Mucosa of gallbladder (tissue), 1 donor: ENCODE data around the gene CCL7. TPM values are rescaled to one million over a fixed set of nuclear protein-coding genes. Genes with fewer than 3 reads are reported as not detected.
"Not testable (repeated sequence)": the region's sequence is repeated elsewhere in the genome, so short reads cannot be mapped to it uniquely, and the experiment has no call there.

Experiments used
- DNase-seq: peaks from one replicate; pipeline ENCODE4 v3.0.0-alpha.2; 2020; ENCODE audit warnings: low spot score
- total RNA-seq: library from RNA; stranded (reverse); gene quantifications from one replicate; pipeline ENCODE4 v1.2.1, GENCODE V29; 2021
- donor health status: DM: no; HTN: no; CAD: no.

The CCL7 gene
- total RNA-seq = not detected

DNA sequence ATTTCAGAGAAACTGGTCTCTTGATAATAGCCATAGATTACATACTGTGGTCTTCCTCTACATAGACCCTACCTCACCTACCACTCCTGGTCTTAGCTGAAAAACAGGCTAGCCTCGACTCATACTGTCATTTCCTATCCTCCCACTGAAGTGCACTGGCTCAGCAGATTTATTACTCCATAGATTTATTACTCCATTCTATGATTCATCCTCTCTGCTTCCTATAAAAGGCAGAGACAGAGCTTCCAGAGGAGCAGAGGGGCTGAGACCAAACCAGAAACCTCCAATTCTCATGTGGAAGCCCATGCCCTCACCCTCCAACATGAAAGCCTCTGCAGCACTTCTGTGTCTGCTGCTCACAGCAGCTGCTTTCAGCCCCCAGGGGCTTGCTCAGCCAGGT is at the start of gene CCL7:
Gene CCL7 (plus strand): TSS at position 253 of the 400 bp plus-strand sequence. CDS start 70 bp downstream, at position 323.
- DNase-seq = no peak

DNA sequence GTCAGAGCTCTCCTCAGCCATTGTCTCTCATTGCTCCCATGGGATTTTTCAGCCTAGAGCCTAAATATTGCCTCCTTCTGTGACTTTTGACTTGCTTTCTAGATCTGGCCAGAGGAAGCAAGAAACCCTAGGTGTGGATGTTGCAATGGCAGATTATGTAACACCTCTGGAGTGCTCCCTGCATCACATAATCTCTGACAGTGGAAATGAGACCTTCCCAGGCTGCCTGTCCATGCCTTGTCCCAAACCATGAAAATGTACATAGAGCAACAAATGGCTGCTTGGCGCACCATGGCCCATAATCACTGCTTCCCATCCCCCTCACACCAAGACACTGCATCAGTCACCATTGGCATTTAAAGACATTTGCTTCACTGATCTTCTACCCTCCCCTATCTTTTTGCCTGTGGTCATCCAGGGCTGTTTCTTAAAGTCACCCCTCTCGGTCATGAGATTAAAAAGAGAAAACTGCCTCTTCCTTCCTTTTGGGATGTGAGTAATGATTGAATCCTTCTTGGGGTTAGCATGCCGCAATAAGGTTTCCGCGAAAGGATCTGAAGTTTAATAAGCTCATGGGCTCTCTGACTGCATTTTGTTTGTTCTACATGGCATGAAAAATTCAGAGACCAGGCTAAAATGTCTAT is 49.1 kb upstream of the CCL7 start:
- no peak for DNase-seq

DNA sequence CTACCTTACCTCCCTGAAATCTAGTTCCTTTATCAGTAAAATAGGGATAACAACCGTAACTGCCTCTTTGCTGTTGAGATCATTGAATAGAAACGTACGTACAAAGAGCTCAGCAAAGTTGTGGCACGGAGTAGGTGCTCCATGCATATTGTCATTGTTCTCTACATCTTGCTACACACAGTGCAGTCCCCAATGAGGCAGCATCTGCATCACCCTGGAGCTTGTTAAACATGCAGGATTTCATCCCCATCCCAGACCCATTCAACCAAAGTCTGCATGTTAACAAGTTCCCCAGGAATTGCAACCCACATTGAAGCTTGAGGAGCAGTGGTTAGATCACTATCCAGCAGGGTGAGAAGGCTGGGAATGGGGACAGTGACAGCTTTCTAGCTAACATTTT is 48.6 kb upstream of the CCL7 start:
- DNase-seq = no peak

DNA sequence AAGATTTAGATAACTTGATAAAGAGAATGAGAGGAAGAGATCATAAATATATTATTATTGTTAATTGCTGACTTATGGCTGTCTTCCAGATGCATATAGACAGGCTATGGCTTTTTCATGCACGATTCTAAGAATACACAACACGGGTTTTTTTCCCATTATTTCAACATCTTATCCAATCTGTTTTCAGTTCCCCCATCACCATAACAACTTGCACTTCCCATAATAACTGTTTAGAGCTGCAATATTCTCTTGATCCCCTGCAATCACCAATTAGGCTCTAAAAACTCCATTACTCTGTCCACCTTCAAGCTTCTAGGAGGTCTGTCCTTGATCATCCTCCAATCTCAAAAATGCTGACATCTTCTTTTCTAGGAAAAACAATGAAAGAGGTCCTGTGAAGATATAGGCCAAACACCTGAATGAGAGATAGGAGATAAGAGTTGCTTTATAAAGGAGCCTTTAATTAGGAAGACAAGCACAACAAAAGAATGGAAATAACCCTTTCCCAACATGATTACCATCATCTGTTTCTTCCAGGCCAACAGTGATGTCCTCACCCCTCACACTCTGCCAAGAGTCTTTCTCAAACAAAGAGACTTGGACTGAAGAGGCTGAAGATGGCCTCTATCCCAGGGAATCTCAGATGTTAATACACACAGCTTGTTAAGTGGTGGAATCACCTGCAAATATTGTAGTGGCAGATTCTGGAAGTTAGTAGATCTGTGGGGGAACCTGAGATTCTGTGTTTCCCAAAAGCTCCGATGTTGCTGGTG is 47.1 kb upstream of the CCL7 start:
- DNase-seq = no peak

DNA sequence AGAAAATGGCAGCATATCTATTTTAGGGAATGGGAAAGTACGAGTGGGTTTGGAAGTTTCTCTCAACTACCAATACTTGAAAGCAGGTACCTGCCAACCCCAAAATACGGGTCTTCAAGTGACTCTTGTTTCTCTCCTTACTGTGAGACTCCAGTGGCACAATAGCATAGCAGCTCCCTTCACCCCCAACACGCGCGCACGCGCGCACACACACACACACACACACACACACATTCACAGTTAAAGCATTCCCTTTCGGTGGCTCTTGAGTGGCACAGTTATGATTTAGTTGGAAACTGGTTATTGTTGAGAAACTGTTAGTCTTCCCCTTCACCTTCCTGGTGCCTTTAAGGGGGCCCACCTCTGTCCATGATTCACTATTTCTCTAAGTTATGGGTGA is 45.0 kb upstream of the CCL7 start:
- no peak for DNase-seq

DNA sequence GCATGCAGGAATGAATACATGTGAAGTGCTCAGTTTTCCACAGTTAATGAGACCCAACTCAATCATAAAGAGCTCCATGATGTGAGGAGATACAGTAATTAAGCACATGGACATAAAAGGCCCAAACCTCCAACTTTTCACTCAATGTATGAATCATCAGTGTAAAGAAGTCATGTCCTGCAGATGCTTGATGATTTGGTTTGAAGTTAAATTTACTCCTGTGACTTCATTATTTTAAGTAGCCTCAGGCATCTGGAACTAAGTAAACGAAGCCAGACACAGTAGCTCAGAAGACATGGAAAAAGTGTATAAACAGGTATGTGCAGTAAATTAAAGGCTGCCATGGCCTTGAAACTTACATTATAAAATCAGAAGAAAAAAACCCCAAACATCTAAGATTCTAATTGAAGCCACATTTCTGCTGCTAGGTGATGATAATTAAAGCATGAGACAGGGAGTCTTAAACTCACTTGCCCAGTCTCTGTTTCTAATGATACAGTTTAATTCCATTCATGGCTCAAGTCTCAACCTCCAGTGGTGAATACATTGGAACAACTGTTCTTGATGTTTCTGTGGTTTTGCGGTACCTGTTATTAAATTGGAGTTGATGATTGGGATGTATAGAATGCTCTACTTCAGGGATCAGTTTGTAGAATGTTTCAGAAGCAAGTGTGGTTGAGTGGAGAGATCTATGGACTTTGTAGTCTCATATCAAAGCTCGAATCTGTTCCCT is 43.8 kb upstream of the CCL7 start:
- DNase-seq = no peak

DNA sequence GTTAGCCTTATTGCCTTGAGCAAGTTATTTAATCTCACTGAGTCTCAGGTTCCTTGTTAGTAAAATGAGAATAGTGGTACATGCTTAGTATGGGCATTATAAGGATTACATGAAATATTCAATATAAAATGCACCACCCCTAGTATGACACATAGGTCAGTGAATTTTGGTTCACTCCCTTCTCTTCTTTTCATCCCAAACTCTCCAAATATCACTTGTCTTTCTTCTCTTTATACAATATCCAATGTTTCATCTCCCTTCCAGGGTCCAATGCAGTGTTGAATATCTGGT is 43.3 kb upstream of the CCL7 start:
- no peak for DNase-seq

DNA sequence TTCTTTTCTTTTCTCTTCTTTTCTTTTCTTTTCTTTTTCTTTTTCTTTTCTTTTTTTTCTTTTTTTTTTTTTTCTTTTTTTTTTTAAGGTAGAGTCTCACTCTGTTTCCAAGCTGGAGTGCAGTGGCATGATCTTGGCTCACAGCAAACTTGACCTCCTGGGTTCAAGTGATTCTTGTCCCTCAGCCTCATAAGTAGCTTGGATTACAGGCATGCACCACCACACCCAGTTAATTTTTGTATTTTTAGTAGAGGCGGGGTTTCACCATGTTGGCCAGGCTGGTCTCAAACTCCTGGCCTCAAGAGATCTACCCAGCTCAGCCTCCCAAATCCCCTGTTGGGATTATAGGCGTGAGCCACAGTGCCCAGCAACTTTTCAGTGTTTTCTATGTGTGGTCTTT is 42.7 kb upstream of the CCL7 start:
- not testable (repeated sequence) for DNase-seq

DNA sequence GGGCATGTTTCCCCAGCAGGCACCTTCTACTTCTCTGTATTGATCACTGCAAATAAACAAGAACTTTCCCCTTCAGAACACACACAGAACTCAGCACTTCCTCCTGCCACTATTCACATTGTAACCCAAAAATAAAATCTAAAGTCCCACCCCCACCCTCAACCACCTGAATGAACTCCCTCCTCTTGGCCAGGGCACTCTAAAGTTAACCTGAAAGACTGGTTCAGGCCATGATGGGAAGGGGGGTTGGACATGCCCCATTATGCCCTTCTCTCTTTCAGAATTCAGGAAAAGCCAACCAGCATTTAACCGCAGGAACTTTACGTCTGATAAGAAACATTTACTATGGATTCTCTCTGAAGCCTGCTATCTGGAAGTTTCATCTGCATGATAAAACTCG is 42.3 kb upstream of the CCL7 start:
- DNase-seq = no peak

DNA sequence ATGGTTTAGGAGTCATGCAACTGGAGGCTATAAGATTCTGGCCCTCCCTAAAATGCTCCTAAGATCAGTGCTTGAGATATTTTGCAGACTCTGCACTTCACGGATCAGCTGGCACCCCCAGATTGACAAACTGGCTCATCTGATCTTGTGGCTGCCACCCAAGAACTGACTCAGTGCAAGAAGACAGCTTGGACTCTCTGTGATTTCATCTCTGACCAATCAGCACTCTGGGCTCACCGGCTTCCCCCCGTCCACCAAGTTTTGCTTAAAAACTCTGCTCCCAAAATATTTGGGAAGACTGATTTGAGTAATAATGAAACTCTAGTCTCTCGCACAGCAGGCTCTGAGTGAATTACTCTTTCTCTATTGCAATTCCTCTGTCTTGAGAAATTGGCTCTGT is 41.2 kb upstream of the CCL7 start:
- no peak for DNase-seq

DNA sequence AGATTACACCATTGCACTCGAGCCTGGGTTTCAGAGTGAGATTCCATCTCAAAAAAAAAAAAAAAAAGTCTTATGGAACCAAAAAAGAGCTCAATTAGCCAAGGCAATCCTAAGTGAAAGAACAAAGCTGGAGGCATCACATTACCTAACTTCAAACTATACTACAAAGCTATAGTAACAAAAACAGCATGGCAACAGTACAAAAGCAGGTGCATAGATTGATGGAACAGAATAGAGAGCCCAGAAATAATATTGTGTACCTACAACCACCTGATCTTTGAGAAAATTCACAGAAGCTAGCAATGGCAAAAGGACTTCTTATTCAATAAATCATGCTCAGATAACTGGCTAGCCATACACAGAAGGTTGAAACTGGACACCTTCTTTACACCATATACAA is 39.7 kb upstream of the CCL7 start:
- DNase-seq = no peak

DNA sequence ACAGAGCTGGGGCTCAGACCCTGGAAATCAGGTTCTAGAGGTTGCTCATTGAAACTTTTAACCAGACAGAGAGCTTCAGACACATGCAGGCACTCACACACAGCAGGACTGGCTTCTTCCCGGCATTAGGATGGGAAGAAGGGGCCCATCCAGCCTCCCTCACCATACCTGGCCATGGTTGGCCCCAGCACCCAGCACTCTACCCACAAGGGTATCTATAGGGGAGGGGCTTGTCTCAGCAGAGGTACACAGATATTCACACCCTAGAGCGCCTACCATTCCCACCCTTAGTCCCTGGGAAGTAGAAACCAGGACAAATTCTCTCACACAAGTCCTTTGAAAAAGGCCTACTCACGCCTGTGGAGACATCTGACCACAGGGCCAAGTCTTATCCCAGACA is 35.4 kb upstream of the CCL7 start:
- DNase-seq = no peak

DNA sequence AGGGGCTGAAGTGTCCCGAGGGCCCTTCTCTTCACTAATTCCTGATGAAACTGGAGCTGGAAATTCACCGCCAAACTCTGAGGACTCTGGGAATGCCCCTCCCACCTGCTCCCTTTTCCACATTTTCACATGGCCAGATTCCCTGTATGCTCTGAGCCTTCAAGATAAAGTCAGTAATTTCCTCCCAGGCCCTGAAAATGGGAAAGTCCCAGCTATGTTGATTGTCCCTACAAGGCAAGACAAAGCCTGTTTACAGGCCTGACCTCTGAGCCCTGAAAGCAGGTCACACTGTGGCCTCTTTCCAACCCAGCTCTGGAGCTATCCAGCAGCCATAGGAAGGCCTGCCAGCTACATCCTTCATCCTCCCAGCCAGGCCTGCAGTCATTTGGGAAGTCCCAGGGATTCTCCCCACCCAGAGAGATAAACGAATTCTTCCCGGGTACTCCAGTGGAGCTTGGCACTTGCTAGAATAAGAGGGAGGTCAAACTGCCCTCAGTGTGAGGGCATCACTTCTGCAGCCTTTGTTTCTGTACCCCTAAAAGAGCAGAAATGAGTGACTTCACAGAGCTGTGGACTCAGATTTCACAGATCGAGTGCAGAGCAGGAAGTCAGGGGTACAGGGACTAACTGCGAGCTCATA is 34.5 kb upstream of the CCL7 start:
- peak; percentile 51 for DNase-seq

DNA sequence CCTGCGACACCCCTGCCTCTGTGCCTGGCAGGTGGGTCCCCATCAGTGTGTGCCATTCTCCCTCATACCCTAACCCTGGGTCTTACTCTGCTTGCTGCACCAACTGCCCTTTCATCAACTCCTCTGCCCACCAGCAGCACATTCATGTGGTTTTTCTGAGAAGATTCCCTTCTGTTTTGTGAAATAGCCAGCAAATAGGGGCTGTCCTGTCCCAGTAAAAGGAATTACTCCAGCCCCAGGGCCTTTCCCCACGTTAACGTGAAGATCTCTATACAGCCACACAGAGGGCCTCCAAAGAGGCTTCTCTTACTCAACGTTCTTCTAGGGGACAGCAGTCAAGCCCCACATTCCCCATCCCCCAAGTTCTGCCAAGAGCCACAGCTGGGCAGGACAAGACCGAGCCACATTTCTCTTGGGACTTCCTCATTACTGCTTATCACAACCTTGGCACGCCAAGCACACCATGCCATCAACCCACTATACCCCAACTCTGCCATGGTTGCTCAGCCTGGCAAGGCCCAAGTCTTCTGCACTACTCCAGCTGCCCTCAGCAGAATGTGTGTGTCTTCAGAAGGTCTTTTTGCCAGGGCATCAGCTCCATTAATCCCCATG is 33.6 kb upstream of the CCL7 start:
- DNase-seq = no peak

DNA sequence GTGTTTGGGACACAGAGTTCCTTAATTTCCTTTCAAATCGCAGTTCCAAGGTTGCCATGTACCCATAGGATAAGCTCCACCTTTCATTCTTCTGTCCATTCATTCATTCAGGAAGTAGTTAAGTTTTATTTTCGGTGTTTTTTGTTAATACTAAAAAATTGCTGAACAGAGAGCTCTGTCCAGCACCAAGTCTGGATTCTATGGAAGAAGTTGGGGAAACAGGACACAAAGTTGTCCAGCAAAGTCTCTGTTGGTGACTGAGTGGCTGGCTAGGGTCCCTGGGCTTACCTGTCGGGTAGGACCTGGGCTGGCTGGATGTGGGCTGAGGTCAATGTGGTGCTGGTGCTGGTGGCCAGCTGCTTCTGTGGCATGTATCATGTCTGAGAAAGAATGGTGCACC is 32.6 kb upstream of the CCL7 start:
- no peak for DNase-seq

DNA sequence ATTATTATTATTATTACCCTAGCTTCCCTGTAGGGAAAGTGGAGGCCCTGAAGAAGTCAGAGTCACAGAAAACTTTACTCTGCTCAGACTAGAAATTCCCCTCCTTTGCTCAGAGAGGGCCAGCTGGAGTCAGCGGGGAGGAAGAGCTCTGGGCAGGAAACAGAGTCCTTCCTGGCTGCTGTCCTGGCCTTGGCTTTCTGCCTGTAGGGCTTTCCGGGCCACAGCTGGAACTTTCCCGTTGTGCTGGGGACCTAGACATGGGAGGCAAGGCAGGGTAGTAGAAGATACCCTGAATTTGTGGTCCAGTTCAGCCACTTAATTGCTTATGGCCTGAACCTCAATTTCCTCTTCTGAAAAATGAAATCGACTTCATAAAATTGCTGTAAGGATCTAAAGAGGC is 29.0 kb upstream of the CCL7 start:
- peak; percentile 34 for DNase-seq

DNA sequence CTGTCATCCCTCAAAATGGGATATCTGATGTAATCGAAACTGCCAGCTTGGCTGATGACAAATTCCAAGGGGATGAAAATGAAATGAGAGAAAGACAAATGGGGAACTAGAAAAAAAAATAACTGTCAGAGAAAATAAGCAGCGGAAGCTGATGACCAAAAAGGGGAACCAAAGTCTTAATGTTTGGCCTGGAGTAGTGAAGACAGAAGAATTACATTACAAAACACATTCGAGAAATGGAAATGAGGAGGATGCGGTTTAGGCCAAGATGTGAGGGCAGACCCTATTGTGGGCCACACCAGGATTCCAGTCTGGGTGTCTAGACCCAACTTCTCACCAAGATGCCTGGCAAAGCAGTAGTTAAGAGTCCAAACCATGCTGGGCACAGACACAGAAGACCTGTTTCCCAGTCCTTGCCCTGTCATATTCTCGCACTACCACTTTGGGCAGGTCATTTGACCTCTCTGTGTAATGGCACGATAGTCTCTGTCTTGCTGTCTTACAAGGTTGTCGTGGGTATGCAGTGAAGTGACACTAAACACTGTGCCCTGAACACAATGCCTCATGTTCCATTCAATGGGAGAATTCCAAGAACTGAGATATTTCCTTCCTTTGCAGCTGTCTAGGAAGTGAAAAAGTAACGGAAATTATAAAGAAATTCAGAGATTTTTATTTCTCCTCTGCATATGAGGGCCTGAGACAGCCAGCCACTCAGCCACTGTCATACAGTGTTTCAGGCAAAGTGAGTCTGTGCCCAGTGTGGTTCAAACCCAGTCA is 27.2 kb upstream of the CCL7 start:
- no peak for DNase-seq

DNA sequence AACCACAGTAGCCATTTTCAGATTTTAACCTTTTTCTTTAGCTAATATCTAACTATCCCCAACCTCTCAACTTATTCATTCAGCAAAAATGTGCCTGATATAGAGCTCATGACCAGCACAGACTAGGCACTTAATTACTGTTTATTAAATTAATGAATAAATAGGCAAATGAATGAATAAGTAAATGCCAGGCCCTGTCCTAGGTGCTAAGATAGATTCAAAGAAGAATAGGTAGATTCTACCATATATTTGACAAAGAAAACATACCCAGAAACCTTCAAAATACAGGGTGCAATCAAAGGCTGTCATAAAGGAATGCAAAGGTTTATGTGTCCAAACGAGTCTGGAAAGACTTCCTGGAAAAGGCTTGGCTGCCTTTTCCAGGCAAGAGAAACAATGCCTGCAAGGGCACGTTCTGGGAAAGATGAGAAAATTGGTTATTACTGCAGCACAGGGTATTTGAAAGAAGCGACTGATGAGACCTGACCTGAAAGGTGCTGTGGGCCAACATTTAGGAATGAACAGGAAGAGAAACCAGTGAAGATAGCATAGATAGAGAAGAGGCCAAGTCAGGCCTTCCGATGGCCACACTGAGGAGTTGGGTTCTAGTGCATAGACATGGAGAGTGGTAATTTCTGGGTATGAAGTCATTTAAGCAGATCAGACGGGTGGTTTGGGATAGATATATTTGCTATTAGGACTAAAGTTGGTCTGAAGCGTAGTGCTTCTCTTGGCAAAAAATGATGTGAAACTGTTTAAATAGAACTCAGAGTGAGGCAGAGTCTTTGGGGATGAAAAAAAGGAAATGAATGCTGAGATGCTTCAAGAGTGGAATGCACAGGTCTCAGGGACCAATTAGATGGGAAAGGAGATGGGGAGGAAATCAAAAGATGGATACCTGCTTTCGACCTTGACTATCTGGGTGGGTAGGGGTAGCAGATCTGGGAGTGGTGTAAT is 26.4 kb upstream of the CCL7 start:
- no peak for DNase-seq

DNA sequence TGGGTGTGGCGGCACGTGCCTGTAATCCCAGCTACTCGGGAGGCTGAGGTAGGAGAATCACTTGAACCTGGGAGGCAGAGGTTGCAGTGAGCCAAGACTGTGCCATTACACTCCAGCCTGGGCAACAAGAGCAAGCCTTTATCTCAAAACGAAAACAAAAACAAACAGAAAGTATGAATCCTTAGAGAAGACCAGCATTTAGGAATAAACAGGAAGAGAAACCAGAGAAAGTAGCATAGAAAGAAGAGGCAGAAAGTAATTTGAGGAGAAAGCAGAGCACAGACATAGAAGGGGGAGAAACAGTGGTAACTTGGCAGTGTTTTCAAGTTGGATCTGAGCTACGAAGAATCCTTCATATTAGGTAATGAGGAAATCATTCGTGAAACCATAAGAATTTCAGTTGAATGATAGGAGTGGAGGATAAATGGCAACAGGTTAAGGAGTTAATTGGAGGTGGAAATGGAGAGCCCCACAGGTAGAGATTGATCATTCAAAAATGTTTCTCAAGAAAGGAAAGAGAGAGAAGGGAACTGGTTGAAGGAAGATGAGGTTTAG is 24.6 kb upstream of the CCL7 start:
- DNase-seq = no peak

DNA sequence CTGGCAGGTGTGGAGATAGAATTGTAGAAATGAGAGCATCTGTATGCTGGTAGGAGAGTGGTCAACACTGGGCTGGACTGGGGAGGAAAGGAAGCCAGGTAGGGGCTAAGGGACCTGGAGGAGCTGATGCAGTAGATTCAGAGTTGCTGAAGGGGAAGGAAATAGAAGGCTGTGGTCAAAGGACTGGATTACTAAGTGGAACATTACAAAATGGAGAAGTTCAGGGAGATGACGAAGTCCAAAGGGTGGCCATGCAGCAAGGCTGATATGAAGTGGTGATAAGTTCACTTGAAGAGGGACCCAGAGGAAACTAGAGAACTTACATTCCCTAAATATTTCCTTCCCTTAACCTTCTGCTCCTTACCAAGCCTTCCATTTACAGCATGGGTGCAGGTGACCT is 23.6 kb upstream of the CCL7 start:
- DNase-seq = no peak
